HepG2 (cell line): Measurements from ENCODE around the gene ADGRG1. TPM values are rescaled to one million over a fixed set of nuclear protein-coding genes. Genes with fewer than 3 reads are reported as not detected.

ENCODE experiments used
- AKNA ChIP-seq: sonication (generic); formaldehyde crosslinking; IDR thresholded peaks from 2 replicates; pipeline ENCODE4 v1.4.0; 2020; ENCODE audit warnings: missing genetic modification reagents, borderline replicate concordance
- ATAD3A ChIP-seq: sonication (generic); formaldehyde crosslinking; IDR thresholded peaks from 2 replicates; pipeline ENCODE4 v1.4.0; 2020; ENCODE audit warnings: missing genetic modification reagents
- CERS6 ChIP-seq: sonication (generic); formaldehyde crosslinking; IDR thresholded peaks from 2 replicates; pipeline ENCODE4 v1.5.0; 2020; ENCODE audit warnings: missing genetic modification reagents
- CHD2 ChIP-seq: IDR thresholded peaks from 2 replicates; pipeline ENCODE4 v1.6.1; 2011; ENCODE audit warnings: low read depth, low read length, improper control_type of control experiment
- HES4 ChIP-seq: sonication (generic); formaldehyde crosslinking; IDR thresholded peaks from 2 replicates; pipeline ENCODE4 v1.9.0; 2021; ENCODE audit warnings: mild to moderate bottlenecking, missing genetic modification reagents, borderline replicate concordance
- MAX ChIP-seq: IDR thresholded peaks from 2 replicates; pipeline ENCODE4 v1.6.1; 2012; ENCODE audit warnings: inconsistent platforms
- MIER3 ChIP-seq: IDR thresholded peaks from 2 replicates; pipeline ENCODE4 v1.6.1; 2016; ENCODE audit warnings: missing compliant biosample characterization, borderline replicate concordance
- NR2F6 ChIP-seq, 2 experiments: IDR thresholded peaks; 2 replicates each; pipeline ENCODE4 v1.6.1; 2016; ENCODE audit warnings: antibody characterized with exemption in 1 of 2, mild to moderate bottlenecking in 1 of 2
- PAF1 ChIP-seq: IDR thresholded peaks from 2 replicates; pipeline ENCODE4 v1.6.1; 2016; ENCODE audit warnings: missing genetic modification reagents, missing compliant biosample characterization
- PHF8 ChIP-seq: sonication (generic); formaldehyde crosslinking; IDR thresholded peaks from 2 replicates; pipeline ENCODE4 v1.5.0; 2020; ENCODE audit warnings: missing genetic modification reagents
- SOX6 ChIP-seq, 2 experiments: fragments of 450-650 bp in 1 of 2; sonication (generic) in 1 of 2; formaldehyde crosslinking in 1 of 2; IDR thresholded peaks; 2 replicates each; pipeline versions ENCODE4 v1.4.0 to v1.6.1; 2017 to 2020; ENCODE audit warnings: antibody characterized with exemption in 1 of 2, mild to moderate bottlenecking in 1 of 2, missing genetic modification reagents in 1 of 2
- TEF ChIP-seq: sonication (generic); formaldehyde crosslinking; IDR thresholded peaks from 2 replicates; pipeline ENCODE4 v1.5.0; 2020; ENCODE audit warnings: missing genetic modification reagents
- XRCC5 ChIP-seq: fragments of 200-400 bp; formaldehyde crosslinking; optimal IDR thresholded peaks from 2 replicates; pipeline ENCODE3; 2017; ENCODE audit warnings: mild to moderate bottlenecking, low read length
- ZBTB38 ChIP-seq: sonication (generic); formaldehyde crosslinking; IDR thresholded peaks from 2 replicates; pipeline ENCODE4 v1.5.1; 2020; ENCODE audit warnings: mild to moderate bottlenecking, missing genetic modification reagents
- ZFAT ChIP-seq: sonication (generic); formaldehyde crosslinking; conservative IDR thresholded peaks from 2 replicates; pipeline ENCODE4 v1.8.1; 2023; ENCODE audit warnings: missing genetic modification reagents, inconsistent platforms
- ZFP90 ChIP-seq: sonication (generic); formaldehyde crosslinking; IDR thresholded peaks from 2 replicates; pipeline ENCODE4 v1.8.0; 2022; ENCODE audit warnings: missing genetic modification reagents, mild to moderate bottlenecking, inconsistent platforms, borderline replicate concordance
- ZNF263 ChIP-seq: sonication (generic); formaldehyde crosslinking; IDR thresholded peaks from 2 replicates; pipeline ENCODE4 v1.4.0; 2020; ENCODE audit warnings: missing genetic modification reagents
- ZNF430 ChIP-seq: sonication (generic); formaldehyde crosslinking; IDR thresholded peaks from 2 replicates; pipeline ENCODE4 v1.9.0; 2021; ENCODE audit warnings: mild to moderate bottlenecking, missing genetic modification reagents
- ZNF460 ChIP-seq: sonication (generic); formaldehyde crosslinking; IDR thresholded peaks from 2 replicates; pipeline ENCODE4 v1.5.1; 2020; ENCODE audit warnings: missing genetic modification reagents, mild to moderate bottlenecking, borderline replicate concordance
- ZNF598 ChIP-seq: sonication (generic); formaldehyde crosslinking; IDR thresholded peaks from 2 replicates; pipeline ENCODE4 v1.5.1; 2020; ENCODE audit warnings: mild to moderate bottlenecking, missing genetic modification reagents, borderline replicate concordance
- ZSCAN25 ChIP-seq: sonication (generic); formaldehyde crosslinking; IDR thresholded peaks from 2 replicates; pipeline ENCODE4 v1.8.0; 2022; ENCODE audit warnings: mild to moderate bottlenecking, missing genetic modification reagents
- polyA plus RNA-seq, 8 experiments: library from polyadenylated mRNA; depleted of rRNA in 3 of 8; stranded (reverse) in 7 of 8; unstranded in 1 of 8; fragments of >200 nt; fragmentation: Illumina TruSeq in 4 of 8; extraction: Trizol in 4 of 8; gene quantifications; 2 replicates each; pipeline versions ENCODE4 v1.2.1 to v1.2.3, GENCODE V29; 2011 to 2016; ENCODE audit warnings: low read depth in 4 of 8, missing spikeins in 1 of 8, mixed read lengths in 1 of 8; ENCODE audit not compliant: insufficient read depth in 1 of 8
- total RNA-seq, 5 experiments: library from RNA; depleted of rRNA; stranded (reverse); fragments of >200 nt; fragmentation: Illumina TruSeq; extraction: Trizol; gene quantifications; 2 replicates each; pipeline ENCODE4 v1.2.3, GENCODE V29; 2016; ENCODE audit warnings: low read depth in 1 of 5

ADGRG1 gene
- total and polyA plus RNA-seq, 2 of the 13 experiments (the other 11 are each of a cell fraction or from before 2014, with no cell fraction given): 2.7 to 5.9 TPM

GRCh38 chr16:57704905-57705852 is 76.7 kb downstream of the ADGRG1 start (continued):
- TF ChIP-seq AKNA: no peak
- TF ChIP-seq CHD2: no peak
- TF ChIP-seq CERS6 (CRISPR knock-in tag): no peak
- TF ChIP-seq TEF (CRISPR knock-in tag): no peak
- no peak for TF ChIP-seq ATAD3A (CRISPR knock-in tag)
- TF ChIP-seq XRCC5: no peak
- TF ChIP-seq HES4 (CRISPR knock-in tag): 0 out of 2 replicates have a peak, but pooled peaks have one; percentile 35
- no peak for TF ChIP-seq ZFAT
- TF ChIP-seq ZBTB38 (CRISPR knock-in tag): no peak
- no peak for TF ChIP-seq PAF1 (CRISPR knock-in tag)
- TF ChIP-seq ZNF430 (CRISPR knock-in tag): no peak
- TF ChIP-seq ZFP90 (CRISPR knock-in tag): 0 out of 2 replicates have a peak, but pooled peaks have one; percentile 8
- no peak for TF ChIP-seq MIER3
- no peak for TF ChIP-seq NR2F6 (IDR thresholded peaks at IDR 0.05)
- no peak for TF ChIP-seq NR2F6 (CRISPR knock-in tag; IDR thresholded peaks at IDR 0.05)
- TF ChIP-seq MAX: no peak
- TF ChIP-seq ZSCAN25 (CRISPR knock-in tag): no peak
- TF ChIP-seq ZNF460 (CRISPR knock-in tag): no peak
- peak; percentile 71 for TF ChIP-seq ZNF263 (CRISPR knock-in tag)
- 0 out of 2 replicates have a peak, but pooled peaks have one; percentile 71 for TF ChIP-seq SOX6 (IDR thresholded peaks at IDR 0.05)
- no peak for TF ChIP-seq SOX6 (CRISPR knock-in tag; IDR thresholded peaks at IDR 0.05)
- no peak for TF ChIP-seq PHF8
- no peak for TF ChIP-seq ZNF598
